Progenitor cell of endocrine pancreas (in vitro differentiated cells): ENCODE data around the gene CACNA2D1. TPM values are rescaled to one million over a fixed set of nuclear protein-coding genes. Genes with fewer than 3 reads are reported as not detected.

Experiments
- DNase-seq: peaks from one replicate; pipeline ENCODE4 v3.0.0; 2021; ENCODE audit warnings: low spot score; ENCODE audit not compliant: unreplicated experiment
- H3K27ac Mint-ChIP-seq: 2 replicates; pipeline ENCODE4 v1.8.0; 2021; ENCODE audit warnings: mild to moderate bottlenecking, moderate library complexity, mixed read lengths
- H3K27me3 Mint-ChIP-seq: 2 replicates; pipeline ENCODE4 v1.8.0; 2021; ENCODE audit warnings: mixed read lengths
- H3K36me3 Mint-ChIP-seq: 2 replicates; pipeline ENCODE4 v1.8.0; 2022; ENCODE audit warnings: mixed read lengths; ENCODE audit not compliant: insufficient read depth
- H3K4me1 Mint-ChIP-seq: 2 replicates; pipeline ENCODE4 v1.8.0; 2021; ENCODE audit warnings: low read depth, mixed read lengths
- H3K4me3 Mint-ChIP-seq: 2 replicates; pipeline ENCODE4 v1.8.0; 2021; ENCODE audit warnings: low read depth, mild to moderate bottlenecking, moderate library complexity, mixed read lengths
- H3K9me3 Mint-ChIP-seq: 2 replicates; pipeline ENCODE4 v1.8.0; 2021; ENCODE audit warnings: low read depth, mixed read lengths
- total RNA-seq: library from RNA; stranded (reverse); gene quantifications from 2 replicates; pipeline ENCODE4 v1.2.1, GENCODE V29; 2021
- TF ChIP-seq, protein P1 (sequence below): fragments of 200-600 bp; sonication (generic); IDR thresholded peaks from one replicate; pipeline ENCODE4 v1.5.0; 2021; ENCODE audit warnings: antibody characterized with exemption, mild to moderate bottlenecking; ENCODE audit not compliant: unreplicated experiment

CACNA2D1 gene
- total RNA-seq, 1 donor from 2014 or later = 25.1 TPM

GRCh38 chr7:81960026-81960425, 483.6 kb downstream of the CACNA2D1 start:
- Mint-ChIP-seq H3K36me3 (no peaks in the 10 kb centered on the region), H3K27me3 (no peaks in the 10 kb centered on the region), H3K27ac (no peak overlapping the region), H3K9me3 (no peaks in the 10 kb centered on the region), H3K4me1 (peaks cover 2% of the 10 kb centered on the region), H3K4me3 (no peak overlapping the region)
- TF ChIP-seq, protein P1, sequence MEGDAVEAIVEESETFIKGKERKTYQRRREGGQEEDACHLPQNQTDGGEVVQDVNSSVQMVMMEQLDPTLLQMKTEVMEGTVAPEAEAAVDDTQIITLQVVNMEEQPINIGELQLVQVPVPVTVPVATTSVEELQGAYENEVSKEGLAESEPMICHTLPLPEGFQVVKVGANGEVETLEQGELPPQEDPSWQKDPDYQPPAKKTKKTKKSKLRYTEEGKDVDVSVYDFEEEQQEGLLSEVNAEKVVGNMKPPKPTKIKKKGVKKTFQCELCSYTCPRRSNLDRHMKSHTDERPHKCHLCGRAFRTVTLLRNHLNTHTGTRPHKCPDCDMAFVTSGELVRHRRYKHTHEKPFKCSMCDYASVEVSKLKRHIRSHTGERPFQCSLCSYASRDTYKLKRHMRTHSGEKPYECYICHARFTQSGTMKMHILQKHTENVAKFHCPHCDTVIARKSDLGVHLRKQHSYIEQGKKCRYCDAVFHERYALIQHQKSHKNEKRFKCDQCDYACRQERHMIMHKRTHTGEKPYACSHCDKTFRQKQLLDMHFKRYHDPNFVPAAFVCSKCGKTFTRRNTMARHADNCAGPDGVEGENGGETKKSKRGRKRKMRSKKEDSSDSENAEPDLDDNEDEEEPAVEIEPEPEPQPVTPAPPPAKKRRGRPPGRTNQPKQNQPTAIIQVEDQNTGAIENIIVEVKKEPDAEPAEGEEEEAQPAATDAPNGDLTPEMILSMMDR = no peak
- no peak for DNase-seq

DNA sequence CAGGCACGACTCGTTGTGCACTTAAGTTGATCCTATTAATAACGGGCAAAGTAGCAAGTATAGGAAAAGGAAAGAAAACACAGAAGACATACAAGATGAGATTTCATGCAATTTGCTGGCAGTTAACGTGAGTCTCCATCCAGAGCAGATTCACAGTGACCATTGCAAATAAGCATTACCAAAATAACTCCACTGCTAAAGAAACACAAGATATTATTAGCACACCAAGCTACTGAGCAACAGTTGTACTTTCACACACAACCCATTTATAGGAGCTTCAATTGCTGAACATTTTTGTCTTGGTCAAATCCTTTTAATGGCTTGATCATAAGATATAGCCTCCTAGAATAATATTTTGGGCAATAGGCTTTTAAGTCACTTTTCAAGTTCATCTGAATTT, 486.1 kb downstream of the CACNA2D1 start:
- Mint-ChIP-seq H3K4me1 (peaks cover 2% of the 10 kb centered on the region), H3K36me3 (no peaks in the 10 kb centered on the region)
- TF ChIP-seq, protein P1 = no peak

GRCh38 chr7:81956520-81956919, 487.1 kb downstream of the CACNA2D1 start:
- Mint-ChIP-seq H3K4me1 (peaks cover 2% of the 10 kb centered on the region), H3K9me3 (no peaks in the 10 kb centered on the region), H3K27me3 (no peaks in the 10 kb centered on the region), H3K27ac (no peak overlapping the region), H3K4me3 (no peak overlapping the region), H3K36me3 (no peaks in the 10 kb centered on the region)
- TF ChIP-seq, protein P1 = peak; percentile 58
- no peak for DNase-seq

More for the DNA sequence above, 486.1 kb downstream of the CACNA2D1 start:
- Mint-ChIP-seq H3K4me3 (no peak overlapping the region), H3K27ac (no peak overlapping the region), H3K27me3 (no peaks in the 10 kb centered on the region), H3K9me3 (no peaks in the 10 kb centered on the region)
- DNase-seq = no peak

GRCh38 chr7:81949306-81949705, 494.3 kb downstream of the CACNA2D1 start:
- Mint-ChIP-seq H3K4me1 (no peaks in the 10 kb centered on the region), H3K27ac (no peak overlapping the region)
- TF ChIP-seq, protein P1 = no peak

DNA sequence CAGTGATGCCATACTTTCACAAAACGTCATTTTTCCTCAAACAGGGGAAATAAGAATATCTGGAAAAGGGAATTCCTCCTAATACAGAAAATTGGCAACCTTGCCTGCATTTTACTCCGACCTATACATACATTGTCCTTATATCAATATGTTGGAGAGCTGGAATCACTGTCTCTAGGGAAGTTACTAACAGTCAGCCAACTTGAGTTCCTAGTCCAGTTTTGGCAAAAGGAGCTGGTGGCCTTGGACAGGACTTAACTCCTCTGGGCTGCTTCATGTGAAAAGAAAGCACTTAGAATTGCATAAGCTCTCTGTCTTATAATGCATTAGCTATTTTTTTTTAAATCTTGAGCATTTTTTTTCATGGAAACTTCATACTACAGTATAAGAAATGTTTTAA, 499.5 kb downstream of the CACNA2D1 start:
- no peaks in the 10 kb centered on the region for H3K36me3 Mint-ChIP-seq
- no peaks in the 10 kb centered on the region for H3K9me3 Mint-ChIP-seq
- no peak for DNase-seq
- no peaks in the 10 kb centered on the region for H3K27me3 Mint-ChIP-seq
- H3K27ac Mint-ChIP-seq = no peak overlapping the region
- H3K4me1 Mint-ChIP-seq = no peaks in the 10 kb centered on the region
- H3K4me3 Mint-ChIP-seq = no peak overlapping the region
- TF ChIP-seq, protein P1 = no peak

More at GRCh38 chr7:81949306-81949705, 494.3 kb downstream of the CACNA2D1 start:
- no peak for DNase-seq
- no peaks in the 10 kb centered on the region for H3K36me3 Mint-ChIP-seq
- no peaks in the 10 kb centered on the region for H3K27me3 Mint-ChIP-seq
- H3K9me3 Mint-ChIP-seq = no peaks in the 10 kb centered on the region
- no peak overlapping the region for H3K4me3 Mint-ChIP-seq
